GM21528 (cell line): ENCODE results near the gene PRMT1.

Experiments used
- ATAC-seq: cut with Tn5 transposase; IDR thresholded peaks from one replicate; pipeline ENCODE4 v1.9.1; 2021; ENCODE audit warnings: mild to moderate bottlenecking, moderate library complexity; ENCODE audit not compliant: unreplicated experiment, low FRiP score

Gene PRMT1

GRCh38 chr19:49687150-49687549 lies 10.1 kb downstream of the PRMT1 start:
- no peak for ATAC-seq

DNA sequence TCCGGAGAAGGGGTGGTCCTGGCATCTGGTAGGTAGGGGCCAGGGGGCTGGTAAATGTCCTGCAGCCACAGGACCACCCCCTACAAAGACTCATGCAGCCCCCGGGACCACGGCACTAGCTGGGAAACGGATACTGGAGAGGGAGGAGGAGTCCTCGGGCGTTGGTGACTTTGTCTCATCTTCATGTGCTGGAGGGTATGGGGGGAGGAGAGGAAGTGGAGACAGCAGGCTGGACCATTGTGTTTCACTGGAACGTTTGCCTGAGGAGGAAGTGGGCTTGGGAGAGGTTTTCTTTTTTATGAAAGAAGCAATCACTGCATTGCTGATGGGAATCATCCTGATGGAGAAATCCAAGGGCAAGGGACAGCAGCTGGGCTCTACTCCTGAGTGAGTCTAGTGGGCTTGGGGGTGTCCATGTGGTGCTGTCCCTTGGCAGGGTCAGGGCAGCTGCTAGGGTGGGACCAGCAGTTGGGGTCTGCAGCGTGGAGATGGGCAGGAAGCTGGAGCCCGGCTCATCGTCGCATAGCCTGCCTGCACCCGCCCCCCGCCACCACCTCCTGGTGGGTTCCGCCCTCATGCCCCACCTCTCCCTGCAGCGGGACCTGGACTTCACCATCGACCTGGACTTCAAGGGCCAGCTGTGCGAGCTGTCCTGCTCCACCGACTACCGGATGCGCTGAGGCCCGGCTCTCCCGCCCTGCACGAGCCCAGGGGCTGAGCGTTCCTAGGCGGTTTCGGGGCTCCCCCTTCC lies 10.7 kb downstream of the PRMT1 start:
- ATAC-seq, result no peak

DNA sequence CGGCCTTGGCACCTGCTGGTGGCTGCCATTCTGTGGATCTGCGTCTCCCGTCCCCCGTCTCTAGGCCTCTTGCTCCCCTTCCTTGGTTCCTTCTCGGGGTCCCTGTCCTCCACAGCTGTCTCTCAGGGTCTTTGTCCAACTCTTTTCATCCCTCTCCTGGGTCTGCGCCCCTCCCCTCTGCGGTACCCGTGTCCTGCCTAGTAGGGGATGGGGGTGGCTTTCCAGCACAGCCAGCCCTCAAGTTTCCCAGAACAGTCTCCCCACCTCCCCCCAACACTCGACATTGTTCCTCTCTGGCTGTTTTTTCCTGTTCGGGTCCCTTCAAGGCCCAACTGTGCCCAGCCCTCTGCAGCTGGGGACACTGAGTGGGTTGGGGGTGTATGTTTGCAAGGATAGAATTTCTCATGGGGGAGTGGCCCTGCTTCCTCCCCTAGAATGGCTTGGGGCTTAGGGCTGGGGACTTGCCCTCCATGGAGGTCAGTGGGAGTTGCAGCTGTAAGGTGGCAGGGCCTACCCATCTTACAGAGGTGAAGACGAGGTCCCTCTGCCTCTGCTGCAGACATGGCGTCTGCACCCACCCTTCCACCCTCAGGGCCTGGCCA lies 11.6 kb downstream of the PRMT1 start:
- ATAC-seq, result no peak

- ATAC-seq, result no peak
These were observed 12.3 kb downstream of the PRMT1 start, which contains the start of gene ADM5 for GRCh38 chr19:49689133-49690078. TSS of gene ADM5 (plus strand) at chr19:49689594. CDS start at chr19:49689838, 244 bp downstream.

DNA sequence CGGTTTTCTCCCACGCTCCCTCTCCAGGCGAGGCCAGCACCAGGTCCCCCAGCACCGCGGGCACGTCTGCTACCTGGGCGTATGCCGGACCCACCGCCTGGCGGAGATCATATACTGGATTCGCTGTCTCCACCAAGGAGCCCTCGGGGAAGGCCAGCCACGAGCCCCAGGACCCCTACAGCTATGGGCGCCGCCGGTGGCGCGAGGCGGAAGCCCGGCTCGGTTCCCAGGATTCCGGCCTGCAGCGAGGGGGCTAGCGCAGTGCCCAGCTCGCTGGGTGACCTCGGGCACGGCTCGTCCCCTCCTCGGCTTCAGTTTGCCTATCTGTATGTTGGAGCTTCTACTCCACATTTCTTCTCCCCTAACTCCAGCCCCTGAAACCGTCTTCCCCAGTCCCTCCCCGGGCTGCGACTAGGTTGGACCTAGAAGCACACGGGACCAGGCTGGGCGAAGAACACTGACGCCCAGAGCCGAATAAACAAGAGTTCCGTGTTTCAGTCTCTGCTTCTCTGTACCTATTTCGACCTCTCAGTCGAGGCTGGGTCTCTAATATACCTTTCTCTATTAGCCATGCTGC lies 13.1 kb downstream of the PRMT1 start:
- no peak for ATAC-seq

- no peak for ATAC-seq
These were observed 13.7 kb downstream of the PRMT1 start, which contains the start of gene CPT1C for GRCh38 chr19:49690656-49691242. TSS of gene CPT1C (plus strand) at chr19:49691116. CDS start at chr19:49692253, 1,137 bp downstream.

DNA sequence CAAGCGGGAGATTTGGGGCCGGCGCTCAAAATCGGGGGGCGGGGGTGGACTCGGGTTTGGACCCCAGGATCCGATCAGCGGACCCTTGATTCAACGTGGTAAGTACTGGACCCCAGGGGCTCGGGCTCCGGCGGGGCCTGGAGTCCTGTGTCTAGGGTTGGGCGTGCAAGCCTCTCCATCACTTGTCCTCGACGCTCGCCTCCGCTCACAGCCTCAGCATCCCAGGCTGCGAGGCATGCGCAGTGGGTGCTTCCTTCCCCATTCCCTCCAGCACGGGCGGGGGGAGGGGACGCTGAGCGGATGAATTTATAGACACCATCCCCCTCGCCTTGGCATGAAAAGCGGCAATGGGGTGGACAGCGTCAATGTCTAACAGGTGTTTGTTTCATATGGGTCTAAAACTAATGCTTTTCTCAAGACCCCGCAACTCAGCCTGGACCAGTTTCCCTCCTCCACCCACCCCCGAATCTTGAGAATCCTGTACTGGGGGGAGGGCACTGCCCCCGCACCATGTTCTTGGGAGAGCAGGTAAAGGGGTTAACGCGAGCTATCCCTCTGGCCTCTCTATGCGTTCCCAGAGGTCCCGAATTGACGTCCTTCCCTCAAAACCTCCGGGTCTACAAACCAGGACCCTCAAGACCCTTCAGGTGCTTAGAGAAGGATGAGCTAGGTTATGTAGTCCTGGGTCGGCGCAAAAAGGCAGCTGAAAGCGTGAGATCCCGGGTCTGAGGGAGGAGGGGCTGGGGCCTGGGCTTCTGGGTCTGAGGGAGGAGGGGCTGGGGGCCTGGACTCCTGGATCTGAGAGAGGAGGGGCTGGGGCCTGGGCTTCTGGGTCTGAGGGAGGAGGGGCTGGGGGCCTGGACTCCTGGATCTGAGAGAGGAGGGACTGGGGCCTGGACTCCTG lies 14.4 kb downstream of the PRMT1 start:
- no peak for ATAC-seq

DNA sequence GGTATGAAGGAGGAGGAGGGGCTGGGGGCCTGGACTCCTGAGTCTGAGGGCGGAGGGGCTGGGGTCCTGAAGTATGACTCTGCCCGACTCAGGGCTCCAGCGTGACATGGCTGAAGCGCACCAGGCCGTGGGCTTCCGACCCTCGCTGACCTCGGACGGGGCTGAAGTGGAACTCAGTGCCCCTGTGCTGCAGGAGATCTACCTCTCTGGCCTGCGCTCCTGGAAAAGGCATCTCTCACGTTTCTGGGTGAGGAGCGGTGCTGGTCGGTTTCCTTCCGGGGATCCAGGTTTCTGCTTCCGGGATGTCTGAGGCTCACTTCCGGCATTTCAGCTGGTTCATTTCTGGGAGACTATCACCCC lies 15.1 kb downstream of the PRMT1 start:
- no peak for ATAC-seq

DNA sequence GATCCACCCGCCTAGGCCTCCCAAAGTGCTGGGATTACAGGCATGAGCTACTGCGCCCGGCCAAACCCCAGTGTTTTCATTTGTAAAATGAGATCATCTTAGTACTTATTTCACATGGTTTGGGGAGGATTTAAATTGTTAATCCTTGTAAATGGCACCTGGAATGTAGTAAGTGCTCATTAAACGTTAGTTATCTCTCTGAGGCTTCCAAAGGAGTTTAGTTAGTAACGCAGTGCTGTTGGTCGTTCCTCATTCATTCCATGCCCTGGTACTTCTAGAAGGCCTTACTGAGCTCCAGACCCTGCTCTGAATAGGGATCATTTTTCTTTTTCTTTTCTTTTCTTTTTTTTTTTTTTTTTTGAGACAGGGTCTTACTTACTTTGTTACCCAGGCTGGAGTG lies 19.0 kb downstream of the PRMT1 start:
- no peak for ATAC-seq

- no peak for ATAC-seq
These were observed 19.8 kb downstream of the PRMT1 start for GRCh38 chr19:49696865-49697264.

DNA sequence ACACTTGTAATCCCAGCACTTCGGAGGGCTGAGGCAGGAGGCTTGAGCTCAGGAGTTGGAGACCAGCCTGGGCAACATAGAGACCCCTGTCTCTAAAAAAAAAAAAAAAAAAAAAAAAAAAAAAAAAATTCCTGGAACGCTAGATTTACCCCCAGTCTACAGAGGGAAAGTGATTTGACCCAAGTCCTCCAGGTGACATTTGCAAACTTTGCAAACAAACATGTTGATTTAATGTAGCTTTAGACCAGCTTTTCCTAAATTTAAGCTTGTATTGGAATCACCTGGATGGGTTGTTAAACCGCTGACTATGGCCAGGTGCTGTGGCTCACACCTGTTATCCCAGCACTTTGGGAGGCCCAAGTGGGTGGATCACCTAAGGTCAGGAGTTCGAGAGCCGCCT lies 22.3 kb downstream of the PRMT1 start:
- ATAC-seq, result no peak

GRCh38 chr19:49700563-49700962 lies 23.5 kb downstream of the PRMT1 start:
- ATAC-seq, result no peak

DNA sequence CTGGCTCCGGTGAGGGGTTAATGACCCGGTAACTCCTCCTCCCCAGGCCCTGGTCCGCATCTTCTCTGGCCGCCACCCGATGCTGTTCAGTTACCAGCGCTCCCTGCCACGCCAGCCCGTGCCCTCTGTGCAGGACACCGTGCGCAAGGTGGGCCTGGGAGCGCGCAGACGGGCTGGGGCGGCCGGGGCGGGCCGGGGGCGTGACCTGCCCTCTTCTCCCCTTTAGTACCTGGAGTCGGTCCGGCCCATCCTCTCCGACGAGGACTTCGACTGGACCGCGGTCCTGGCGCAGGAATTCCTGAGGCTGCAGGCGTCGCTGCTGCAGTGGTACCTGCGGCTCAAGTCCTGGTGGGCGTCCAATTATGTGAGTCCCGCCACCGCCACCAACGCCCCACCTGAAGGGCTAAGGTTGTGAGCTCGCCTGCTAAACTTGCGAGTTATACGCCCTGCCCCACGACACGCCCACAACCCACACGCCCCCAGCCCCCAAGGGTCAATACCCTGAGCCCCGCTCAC lies 24.3 kb downstream of the PRMT1 start:
- no peak for ATAC-seq

- ATAC-seq, result no peak
These were observed 28.0 kb downstream of the PRMT1 start for GRCh38 chr19:49704888-49705642.

- no peak for ATAC-seq
These were observed 28.8 kb downstream of the PRMT1 start for GRCh38 chr19:49705919-49706318.

DNA sequence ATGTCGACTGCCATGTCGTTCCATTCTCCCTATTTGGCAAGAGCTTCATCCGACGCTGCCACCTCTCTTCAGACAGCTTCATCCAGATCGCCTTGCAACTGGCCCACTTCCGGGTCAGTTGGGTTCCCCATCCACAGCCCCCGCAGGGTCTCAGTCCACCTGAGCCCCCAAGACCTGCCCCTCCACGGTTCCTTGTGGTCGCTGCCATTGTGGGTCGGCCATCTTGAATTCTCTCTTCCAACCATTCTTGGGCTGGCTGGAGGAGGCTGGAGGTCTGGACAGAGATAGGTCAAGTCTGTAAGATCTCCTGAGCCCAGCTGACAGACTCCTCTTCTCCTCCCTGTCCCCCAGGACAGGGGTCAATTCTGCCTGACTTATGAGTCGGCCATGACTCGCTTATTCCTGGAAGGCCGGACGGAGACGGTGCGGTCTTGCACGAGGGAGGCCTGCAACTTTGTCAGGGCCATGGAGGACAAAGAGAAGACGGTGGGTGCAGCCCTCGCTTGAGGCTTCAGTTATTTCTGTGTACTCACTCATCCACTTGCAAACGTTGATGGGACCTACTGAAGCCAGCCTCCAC lies 33.4 kb downstream of the PRMT1 start:
- ATAC-seq, result no peak

DNA sequence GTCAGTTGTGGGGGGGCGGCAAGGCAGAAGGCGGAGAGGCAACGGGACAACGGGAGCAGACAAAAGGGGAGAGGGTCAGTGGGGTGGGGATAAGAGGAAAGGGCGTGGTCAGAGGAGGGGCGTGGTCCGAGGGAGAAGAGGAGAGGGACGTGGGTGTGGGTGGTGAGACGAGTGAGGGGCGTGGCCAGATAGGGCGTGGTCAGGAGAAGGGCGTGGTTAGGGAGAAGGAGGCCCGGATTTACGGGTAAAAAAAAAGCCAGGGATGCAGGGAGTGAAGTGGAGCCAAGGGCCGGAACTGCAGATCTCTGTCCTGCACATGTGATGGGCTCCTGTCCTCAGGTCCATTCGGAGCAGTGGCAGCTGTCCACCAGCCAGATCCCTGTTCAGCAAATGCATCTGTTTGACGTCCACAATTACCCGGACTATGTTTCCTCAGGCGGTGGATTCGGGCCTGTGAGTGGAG lies 35.4 kb downstream of the PRMT1 start:
- ATAC-seq, result no peak

GRCh38 chr19:49713236-49713845 lies 36.3 kb downstream of the PRMT1 start:
- ATAC-seq, result no peak
